Hepatocyte (in vitro differentiated cells): ENCODE measurements around the gene ZBTB7C.

ENCODE experiments used
- CTCF ChIP-seq: fragments of 200-600 bp; sonication (generic); IDR thresholded peaks from 2 replicates; pipeline ENCODE4 v1.5.1; 2016; ENCODE audit warnings: antibody characterized with exemption, mild to moderate bottlenecking; ENCODE audit not compliant: poor library complexity
- EZH2 ChIP-seq: fragments of 200-600 bp; sonication (generic); IDR thresholded peaks from 2 replicates; pipeline ENCODE4 v1.6.1; 2016; ENCODE audit warnings: antibody characterized with exemption, mild to moderate bottlenecking, borderline replicate concordance

- TF ChIP-seq CTCF (no peak), EZH2 (no peak)
These were observed 344.1 kb downstream of the ZBTB7C start for GRCh38 chr18:48064978-48065600.
